ENCODE measurements around the gene ACTL8. TPM values are rescaled to one million over a fixed set of nuclear protein-coding genes. Genes with fewer than 3 reads are reported as not detected.

ACTL8 gene
- total RNA-seq, 2 experiments from 2014 or later = 0.09 TPM; not detected in 1

GRCh38 chr1:17875171-17875881 is 120.2 kb downstream of the ACTL8 start:
- intact Hi-C loops (cut with DNase I, micrococcal nuclease) = no loop called here
- no peak overlapping the region for H3K4me3 Mint-ChIP-seq
- ATAC-seq = no peak
- H3K27me3 Mint-ChIP-seq = peaks cover 5% of the 10 kb centered on the region
- H3K36me3 Mint-ChIP-seq (ENCODE audit: low read depth) = no peaks in the 10 kb centered on the region
- no peaks in the 10 kb centered on the region for H3K4me1 Mint-ChIP-seq
- H3K27ac Mint-ChIP-seq = no peak overlapping the region
- CTCF ChIA-PET = no interaction called here
- POLR2A ChIA-PET = no interaction called here
- peaks cover 4% of the 10 kb centered on the region for H3K9me3 Mint-ChIP-seq (ENCODE audit: low read depth)
- no peak for DNase-seq

DNA sequence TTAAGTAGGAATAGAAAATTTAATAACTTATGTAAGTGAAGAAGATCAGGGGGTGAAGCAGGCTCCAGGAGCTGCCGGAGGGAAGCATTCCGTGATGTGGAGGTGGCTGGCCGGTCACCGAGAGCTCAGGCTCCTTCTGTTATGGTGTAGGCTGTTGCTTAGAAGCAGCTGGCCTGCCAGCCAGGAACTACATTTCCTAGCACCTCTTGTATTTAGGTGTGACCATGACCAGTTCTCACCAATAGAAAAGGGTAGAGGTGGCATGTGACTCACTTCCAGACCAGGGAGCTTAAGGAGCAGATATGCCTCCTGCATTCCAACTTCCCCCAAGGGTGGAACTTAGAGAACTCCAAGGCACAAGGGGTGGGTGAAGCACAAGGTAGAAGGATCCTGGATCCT is 120.7 kb downstream of the ACTL8 start:
- CTCF ChIA-PET = no interaction called here
- no peak overlapping the region for H3K4me3 Mint-ChIP-seq
- ATAC-seq = no peak

More for the DNA sequence above, 120.7 kb downstream of the ACTL8 start:
- Mint-ChIP-seq H3K27me3 (peaks cover 5% of the 10 kb centered on the region), H3K27ac (no peak overlapping the region), H3K4me1 (no peaks in the 10 kb centered on the region), H3K9me3 (ENCODE audit: low read depth) (peaks cover 1% of the 10 kb centered on the region), H3K36me3 (ENCODE audit: low read depth) (no peaks in the 10 kb centered on the region)
- intact Hi-C loops (cut with DNase I, micrococcal nuclease) = no loop called here
- POLR2A ChIA-PET = no interaction called here
- no peak for DNase-seq

Other genes with a start within 250 kb of the ACTL8 start
- gene ARHGEF10L, start 215.6 kb upstream of the ACTL8 start, total RNA-seq = not detected